Neural cell (in vitro differentiated cells): ENCODE data around the gene FOXF1. TPM values are rescaled to one million over a fixed set of nuclear protein-coding genes. Genes with fewer than 3 reads are reported as not detected.

Experiments used
- H2AFZ ChIP-seq: fragments of 200-600, 300-800 bp; sonication (generic), shearing (Covaris generic); 2 replicates; pipeline ENCODE4 v1.6.0; 2014; ENCODE audit warnings: low read depth, mild to moderate bottlenecking, antibody characterized with exemption, low read length, moderate library complexity
- H3F3A ChIP-seq: fragments of 200-600 bp; shearing (Covaris generic); 2 replicates; pipeline ENCODE4 v1.6.1; 2016; ENCODE audit warnings: mild to moderate bottlenecking, moderate library complexity, mixed read lengths, antibody characterized with exemption, low read length; ENCODE audit not compliant: insufficient read depth, poor library complexity, severe bottlenecking
- H3K27ac ChIP-seq: fragments of 200-600, 300-800 bp; sonication (generic), shearing (Covaris generic); 2 replicates; pipeline ENCODE4 v1.5.1; 2014; ENCODE audit warnings: mild to moderate bottlenecking, low read length, moderate library complexity
- H3K27me3 ChIP-seq: fragments of 300-800, 200-600 bp; sonication (generic), shearing (Covaris generic); 2 replicates; pipeline ENCODE4 v1.6.0; 2014; ENCODE audit warnings: mild to moderate bottlenecking, low read depth, low read length, moderate library complexity; ENCODE audit not compliant: insufficient read depth
- H3K36me3 ChIP-seq: fragments of 300-800, 200-600 bp; sonication (generic), shearing (Covaris generic); 2 replicates; pipeline ENCODE4 v1.5.1; 2014; ENCODE audit warnings: mild to moderate bottlenecking, antibody characterized with exemption, low read length, moderate library complexity; ENCODE audit not compliant: insufficient read depth
- H3K4me2 ChIP-seq: fragments of 300-800, 200-600 bp; sonication (generic), shearing (Covaris generic); 2 replicates; pipeline ENCODE4 v1.6.0; 2014; ENCODE audit warnings: mild to moderate bottlenecking, low read length
- H3K4me3 ChIP-seq: fragments of 300-800, 200-600 bp; sonication (generic), shearing (Covaris generic); 2 replicates; pipeline ENCODE4 v1.5.1; 2014; ENCODE audit warnings: mild to moderate bottlenecking, low read length, moderate library complexity
- H3K79me2 ChIP-seq: fragments of 200-600 bp; shearing (Covaris generic); replicated peaks from 2 replicates; pipeline ENCODE4 v1.6.0; 2014; ENCODE audit warnings: mild to moderate bottlenecking, low read length, moderate library complexity; ENCODE audit not compliant: insufficient read depth
- H3K9ac ChIP-seq: fragments of 300-800, 200-600 bp; sonication (generic), shearing (Covaris generic); 2 replicates; pipeline ENCODE4 v1.6.1; 2016; ENCODE audit warnings: mild to moderate bottlenecking, low read length, mixed read lengths
- H3K9me2 ChIP-seq: fragments of 200-600 bp; shearing (Covaris generic); 2 replicates; pipeline ENCODE4 v1.6.1; 2016; ENCODE audit warnings: mild to moderate bottlenecking, low read length, mixed read lengths; ENCODE audit not compliant: insufficient read depth
- H3K9me3 ChIP-seq: fragments of 200-600, 300-800 bp; sonication (generic), shearing (Covaris generic); 2 replicates; pipeline ENCODE4 v1.6.1; 2016; ENCODE audit warnings: mild to moderate bottlenecking, mixed run types, low read length, moderate library complexity, mixed read lengths
- H4K20me1 ChIP-seq: fragments of 200-600 bp; shearing (Covaris generic); 2 replicates; pipeline ENCODE4 v1.6.1; 2016; ENCODE audit warnings: mild to moderate bottlenecking, mixed run types; ENCODE audit not compliant: insufficient read depth
- CTCF ChIP-seq: fragments of 450-650 bp; IDR thresholded peaks from 2 replicates; pipeline ENCODE4 v1.5.1; 2014; ENCODE audit warnings: antibody characterized with exemption, mild to moderate bottlenecking, moderate library complexity; ENCODE audit not compliant: poor library complexity, severe bottlenecking
- EP300 ChIP-seq: fragments of 450-650 bp; conservative IDR thresholded peaks from 2 replicates; pipeline ENCODE4 v1.6.1; 2014; ENCODE audit warnings: antibody characterized with exemption, mild to moderate bottlenecking, moderate library complexity; ENCODE audit not compliant: poor library complexity, severe bottlenecking
- EZH2 ChIP-seq: fragments of 200-600, 300-800 bp; shearing (Covaris generic), sonication (generic); IDR thresholded peaks from 2 replicates; pipeline ENCODE4 v1.6.1; 2014; ENCODE audit warnings: antibody characterized with exemption, low read length, borderline replicate concordance, mild to moderate bottlenecking; ENCODE audit not compliant: insufficient read depth, poor library complexity, severe bottlenecking
- MXI1 ChIP-seq: fragments of 450-650 bp; conservative IDR thresholded peaks from 2 replicates; pipeline ENCODE4 v1.6.1; 2014; ENCODE audit warnings: antibody characterized with exemption, mild to moderate bottlenecking; ENCODE audit not compliant: poor library complexity, severe bottlenecking
- POLR2AphosphoS5 ChIP-seq: IDR thresholded peaks from 2 replicates; pipeline ENCODE4 v1.6.1; 2012
- RAD21 ChIP-seq: fragments of 450-650 bp; conservative IDR thresholded peaks from 2 replicates; pipeline ENCODE4 v1.6.1; 2014; ENCODE audit warnings: antibody characterized with exemption, mild to moderate bottlenecking, moderate library complexity
- REST ChIP-seq: IDR thresholded peaks from 2 replicates; pipeline ENCODE4 v1.6.1; 2012; ENCODE audit warnings: borderline replicate concordance
- SMC3 ChIP-seq: fragments of 450-650 bp; conservative IDR thresholded peaks from 2 replicates; pipeline ENCODE4 v1.6.1; 2014; ENCODE audit warnings: antibody characterized with exemption, mild to moderate bottlenecking, moderate library complexity; ENCODE audit not compliant: poor library complexity
- TAF1 ChIP-seq: IDR thresholded peaks from 2 replicates; pipeline ENCODE4 v1.6.1; 2012; ENCODE audit warnings: low read depth
- polyA plus RNA-seq: library from polyadenylated mRNA; depleted of rRNA; stranded (reverse); fragments of >200 nt; gene quantifications from 2 replicates; pipeline ENCODE4 v1.2.3, GENCODE V29; 2014

FOXF1 gene
- polyA plus RNA-seq, 1 donor from 2014 or later: not detected

- Histone ChIP-seq H3K27me3 (no peaks in the 10 kb centered on the region), H3K4me2 (no peak overlapping the region), H4K20me1 (no peaks in the 10 kb centered on the region), H3F3A (no peaks in the 10 kb centered on the region), H3K27ac (no peak overlapping the region), H3K9me3 (no peaks in the 10 kb centered on the region), H3K9ac (no peak overlapping the region), H3K36me3 (no peaks in the 10 kb centered on the region), H3K79me2 (peaks cover 10% of the 10 kb centered on the region), H3K9me2 (no peaks in the 10 kb centered on the region), H2AFZ (no peak overlapping the region), H3K4me3 (no peak overlapping the region)
- TF ChIP-seq POLR2AphosphoS5: no peak
These were observed 48.2 kb downstream of the FOXF1 start for GRCh38 chr16:86558355-86559193.

- Histone ChIP-seq H3F3A (no peaks in the 10 kb centered on the region), H3K4me3 (no peak overlapping the region), H3K9me3 (no peaks in the 10 kb centered on the region), H3K36me3 (no peaks in the 10 kb centered on the region), H3K27ac (no peak overlapping the region), H3K9ac (no peak overlapping the region), H3K27me3 (peaks cover 10% of the 10 kb centered on the region), H3K79me2 (peaks cover under 1% of the 10 kb centered on the region), H3K9me2 (no peaks in the 10 kb centered on the region), H4K20me1 (no peaks in the 10 kb centered on the region), H2AFZ (no peak overlapping the region), H3K4me2 (no peak overlapping the region)
- no peak for TF ChIP-seq POLR2AphosphoS5
- TF ChIP-seq RAD21: no peak
- no peak for TF ChIP-seq TAF1
- TF ChIP-seq EP300: no peak
- TF ChIP-seq SMC3: no peak
- TF ChIP-seq MXI1: no peak
- TF ChIP-seq EZH2: no peak
- TF ChIP-seq REST: no peak
- no peak for TF ChIP-seq CTCF
These were observed 49.5 kb downstream of the FOXF1 start for GRCh38 chr16:86559802-86560305.
